HG02763 (cell line): ENCODE data around the gene GLT6D1.

Source experiments
- ATAC-seq: cut with Tn5 transposase; IDR thresholded peaks from one replicate; pipeline ENCODE4 v1.9.1; 2021; ENCODE audit warnings: mild to moderate bottlenecking, moderate library complexity; ENCODE audit not compliant: unreplicated experiment

GLT6D1 gene

GRCh38 chr9:135624282-135624681 lies 15.1 kb downstream of the GLT6D1 start:
- no peak for ATAC-seq

GRCh38 chr9:135622415-135623020 lies 16.8 kb downstream of the GLT6D1 start:
- no peak for ATAC-seq

GRCh38 chr9:135620558-135620957 lies 18.8 kb downstream of the GLT6D1 start:
- ATAC-seq, result no peak

GRCh38 chr9:135619599-135619886 lies 19.8 kb downstream of the GLT6D1 start:
- no peak for ATAC-seq

DNA sequence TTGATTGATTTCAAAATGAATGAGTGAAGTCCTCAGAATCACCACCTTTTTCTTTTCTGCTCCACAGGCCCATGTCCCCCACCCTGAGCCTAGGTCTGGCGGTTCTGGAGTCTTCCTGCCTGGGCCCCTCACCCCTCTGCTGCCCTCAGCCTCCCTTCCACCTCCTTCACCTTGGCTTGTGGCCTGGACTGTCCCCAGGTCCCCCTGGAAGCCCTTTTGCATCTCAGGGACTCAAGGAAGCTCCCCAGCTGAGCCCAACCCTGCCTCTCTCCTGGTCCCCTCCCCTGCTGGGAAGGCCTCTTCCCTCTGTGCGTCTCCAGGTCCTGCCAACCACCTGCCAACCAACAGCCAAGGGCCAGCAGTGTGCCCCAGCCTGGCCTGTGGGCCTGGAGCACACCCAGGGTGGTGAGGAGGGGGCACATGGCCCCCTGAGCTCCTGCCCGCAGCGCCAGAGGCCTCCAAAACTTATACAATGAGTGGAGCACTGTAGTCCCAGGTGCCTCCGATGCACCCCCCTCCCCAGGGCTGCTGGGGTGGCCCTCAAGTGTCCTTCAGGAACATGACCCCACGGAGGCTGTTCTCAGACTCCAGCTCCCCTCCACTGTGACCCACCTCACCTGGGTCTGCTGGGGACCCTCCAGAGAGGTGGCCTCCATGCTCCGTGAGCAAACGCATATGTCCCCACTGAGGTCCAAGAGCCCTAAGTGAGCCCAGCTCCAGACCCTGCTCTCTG lies 20.3 kb downstream of the GLT6D1 start:
- no peak for ATAC-seq

- ATAC-seq, result no peak
Measured at GRCh38 chr9:135617991-135618411, 21.3 kb downstream of the GLT6D1 start.

- ATAC-seq, result no peak
Measured at GRCh38 chr9:135617538-135617900, 21.8 kb downstream of the GLT6D1 start.

- ATAC-seq, result no peak
Measured at GRCh38 chr9:135616619-135617537, 22.5 kb downstream of the GLT6D1 start.

- no peak for ATAC-seq
Measured at GRCh38 chr9:135615666-135616618, 23.4 kb downstream of the GLT6D1 start.

GRCh38 chr9:135614821-135615665 lies 24.3 kb downstream of the GLT6D1 start:
- ATAC-seq, result no peak

DNA sequence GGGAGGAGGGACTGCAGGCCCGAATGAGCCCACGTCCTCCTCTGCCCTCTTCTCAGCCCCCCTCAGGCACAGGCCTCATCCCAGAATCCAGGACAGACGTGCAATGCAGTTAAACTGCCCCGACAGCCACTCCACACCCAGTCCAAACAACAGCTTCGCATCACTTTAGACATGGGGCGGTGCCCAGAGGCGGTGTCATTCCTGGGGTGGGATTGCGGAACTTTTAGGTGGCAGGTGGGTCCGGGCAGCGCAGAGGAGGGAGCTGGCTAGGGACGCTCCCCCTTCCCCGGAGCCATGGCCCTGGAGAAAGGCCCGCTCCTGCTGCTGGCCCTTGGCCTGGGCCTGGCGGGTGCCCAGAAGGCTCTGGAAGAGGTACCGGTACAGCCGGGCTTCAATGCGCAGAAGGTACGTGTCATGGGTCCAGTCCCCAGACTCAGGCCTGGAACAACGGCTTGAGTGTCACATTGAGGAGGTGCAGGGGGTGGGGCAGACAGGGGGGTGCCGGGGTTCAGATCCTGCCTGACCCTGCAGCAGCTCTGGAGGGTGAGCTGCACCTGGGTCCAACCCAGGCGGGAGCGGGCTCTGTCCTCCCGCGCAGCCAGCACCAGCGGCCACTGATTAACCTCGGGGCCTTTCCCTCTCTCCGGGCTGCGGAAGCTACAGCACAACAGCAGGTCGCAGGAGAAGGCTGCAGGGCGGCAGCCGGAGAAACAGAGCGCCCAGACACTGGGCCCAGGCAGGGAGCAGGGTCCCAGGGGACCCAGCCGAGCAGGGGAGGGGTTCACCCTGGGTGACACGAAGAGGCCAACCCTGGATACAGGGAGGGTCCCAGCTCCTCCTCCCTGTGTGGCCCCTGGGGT lies 25.2 kb downstream of the GLT6D1 start:
- no peak for ATAC-seq

DNA sequence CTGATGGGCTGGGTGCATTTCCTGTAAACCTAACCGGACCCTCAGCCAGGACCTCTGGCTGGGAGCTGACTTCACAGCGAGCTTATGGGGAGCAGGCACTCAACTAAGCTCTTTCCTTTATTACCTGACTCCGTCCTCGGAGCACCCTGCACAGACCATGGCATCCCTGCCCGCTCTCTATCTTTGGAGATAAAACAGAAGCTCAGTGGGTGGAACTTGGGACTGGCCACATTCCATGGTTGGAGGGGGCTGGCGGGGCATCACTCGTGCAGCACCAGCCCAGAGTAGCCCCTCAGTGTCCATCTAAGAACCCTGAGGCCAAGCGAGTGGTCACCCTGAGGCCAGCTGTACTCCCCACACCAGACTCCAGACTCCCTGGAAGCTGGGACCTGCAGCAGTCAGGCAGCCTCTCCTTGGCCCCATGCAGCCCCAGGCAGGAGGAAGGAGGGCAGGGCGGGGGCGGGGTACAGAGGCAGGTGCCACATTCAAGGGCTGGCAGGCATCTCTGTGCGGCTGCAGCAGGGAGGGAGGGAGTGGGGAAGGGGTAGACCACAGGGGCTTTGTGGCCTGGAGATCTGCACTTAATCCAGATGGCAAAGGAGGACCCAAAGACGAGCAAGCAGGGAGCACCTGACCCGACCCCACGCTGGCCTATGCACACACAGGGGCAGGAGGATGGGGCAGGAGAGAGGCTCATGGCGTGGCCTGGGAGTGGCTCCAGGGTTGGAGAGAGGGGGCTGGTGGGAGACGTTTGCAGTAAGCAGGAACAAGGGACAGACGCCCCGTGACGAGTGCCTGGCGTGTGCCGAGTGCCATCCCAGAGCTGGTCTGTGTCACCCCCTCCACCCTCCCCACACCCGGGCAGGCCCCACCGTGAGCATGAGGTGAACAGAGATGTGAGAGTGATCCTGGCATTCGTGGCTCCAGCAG lies 26.1 kb downstream of the GLT6D1 start:
- ATAC-seq, result no peak

DNA sequence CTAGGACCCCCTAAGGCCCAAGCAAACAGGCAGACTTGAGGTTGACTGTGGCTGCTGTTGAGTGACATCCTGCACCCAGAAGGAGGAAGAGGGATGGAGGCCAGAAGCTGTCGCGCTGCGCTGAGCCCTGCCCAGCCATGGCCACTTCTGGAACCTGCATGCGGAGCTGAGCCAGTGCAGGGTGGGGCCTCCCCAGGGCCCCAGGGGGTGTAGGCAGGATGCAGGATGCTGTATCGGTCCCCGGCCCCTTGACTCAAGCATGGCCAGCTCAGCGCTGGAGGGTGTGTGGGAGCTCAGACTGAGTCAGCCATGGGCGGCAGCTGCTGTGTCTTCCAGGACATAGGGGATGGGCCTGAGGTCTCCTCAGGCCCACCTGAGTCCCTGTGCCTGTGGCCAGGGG lies 26.9 kb downstream of the GLT6D1 start:
- ATAC-seq, result no peak

- no peak for ATAC-seq
Measured at GRCh38 chr9:135611875-135612209, 27.5 kb downstream of the GLT6D1 start.

GRCh38 chr9:135611142-135611874 lies 28.0 kb downstream of the GLT6D1 start:
- ATAC-seq, result no peak

- no peak for ATAC-seq
Measured at GRCh38 chr9:135610290-135611141, 28.8 kb downstream of the GLT6D1 start.
